GM12872 (cell line): ENCODE data around the gene FMNL1.

Experiments used
- TF ChIP-seq, protein P1 (sequence below): IDR thresholded peaks from 3 replicates; pipeline ENCODE4 v1.5.1; 2011; ENCODE audit warnings: low read depth, mild to moderate bottlenecking, low read length, moderate library complexity; ENCODE audit not compliant: insufficient read depth

The FMNL1 gene

DNA sequence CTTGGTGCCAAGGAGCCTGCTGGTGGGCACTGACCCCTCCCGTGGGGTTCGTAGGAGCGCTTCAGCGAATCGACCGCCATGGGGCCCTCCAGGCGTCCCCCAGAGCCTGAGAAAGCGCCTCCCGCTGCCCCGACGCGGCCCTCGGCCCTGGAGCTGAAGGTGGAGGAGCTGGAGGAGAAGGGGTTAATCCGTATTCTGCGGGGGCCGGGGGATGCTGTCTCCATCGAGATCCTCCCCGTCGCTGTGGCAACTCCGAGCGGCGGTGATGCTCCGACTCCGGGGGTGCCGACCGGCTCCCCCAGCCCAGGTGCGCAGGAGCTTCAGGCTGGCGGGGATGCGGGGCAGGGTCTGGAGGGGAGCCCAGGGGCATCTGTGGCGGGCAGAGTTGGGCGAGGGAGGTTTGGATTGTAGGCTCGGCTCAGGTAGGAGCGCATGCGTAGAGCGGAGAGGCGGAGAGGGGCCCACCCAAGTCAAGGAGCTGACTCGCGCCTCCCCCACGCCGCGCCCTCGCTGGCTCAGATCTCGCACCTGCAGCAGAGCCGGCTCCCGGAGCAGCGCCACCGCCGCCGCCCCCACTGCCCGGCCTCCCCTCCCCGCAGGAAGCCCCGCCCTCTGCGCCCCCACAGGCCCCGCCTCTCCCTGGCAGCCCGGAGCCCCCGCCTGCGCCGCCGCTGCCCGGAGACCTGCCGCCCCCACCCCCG, 19.8 kb downstream of the FMNL1 start:
- TF ChIP-seq, protein P1, sequence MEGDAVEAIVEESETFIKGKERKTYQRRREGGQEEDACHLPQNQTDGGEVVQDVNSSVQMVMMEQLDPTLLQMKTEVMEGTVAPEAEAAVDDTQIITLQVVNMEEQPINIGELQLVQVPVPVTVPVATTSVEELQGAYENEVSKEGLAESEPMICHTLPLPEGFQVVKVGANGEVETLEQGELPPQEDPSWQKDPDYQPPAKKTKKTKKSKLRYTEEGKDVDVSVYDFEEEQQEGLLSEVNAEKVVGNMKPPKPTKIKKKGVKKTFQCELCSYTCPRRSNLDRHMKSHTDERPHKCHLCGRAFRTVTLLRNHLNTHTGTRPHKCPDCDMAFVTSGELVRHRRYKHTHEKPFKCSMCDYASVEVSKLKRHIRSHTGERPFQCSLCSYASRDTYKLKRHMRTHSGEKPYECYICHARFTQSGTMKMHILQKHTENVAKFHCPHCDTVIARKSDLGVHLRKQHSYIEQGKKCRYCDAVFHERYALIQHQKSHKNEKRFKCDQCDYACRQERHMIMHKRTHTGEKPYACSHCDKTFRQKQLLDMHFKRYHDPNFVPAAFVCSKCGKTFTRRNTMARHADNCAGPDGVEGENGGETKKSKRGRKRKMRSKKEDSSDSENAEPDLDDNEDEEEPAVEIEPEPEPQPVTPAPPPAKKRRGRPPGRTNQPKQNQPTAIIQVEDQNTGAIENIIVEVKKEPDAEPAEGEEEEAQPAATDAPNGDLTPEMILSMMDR, result no peak

DNA sequence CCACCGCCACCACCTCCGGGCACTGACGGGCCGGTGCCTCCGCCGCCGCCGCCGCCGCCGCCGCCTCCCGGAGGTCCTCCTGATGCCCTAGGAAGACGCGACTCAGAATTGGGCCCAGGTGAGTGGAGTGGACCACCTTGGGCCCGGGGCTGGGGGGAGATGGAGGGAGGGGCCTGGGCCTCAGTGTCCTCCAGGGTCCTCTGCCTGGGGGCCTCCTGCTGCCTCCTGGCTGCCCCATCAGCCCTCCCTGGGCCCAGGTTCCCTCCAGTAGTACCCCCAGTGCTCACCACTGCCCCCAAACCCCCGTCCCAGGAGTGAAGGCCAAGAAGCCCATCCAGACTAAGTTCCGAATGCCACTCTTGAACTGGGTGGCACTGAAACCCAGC, 20.3 kb downstream of the FMNL1 start:
- TF ChIP-seq, protein P1, result no peak

DNA sequence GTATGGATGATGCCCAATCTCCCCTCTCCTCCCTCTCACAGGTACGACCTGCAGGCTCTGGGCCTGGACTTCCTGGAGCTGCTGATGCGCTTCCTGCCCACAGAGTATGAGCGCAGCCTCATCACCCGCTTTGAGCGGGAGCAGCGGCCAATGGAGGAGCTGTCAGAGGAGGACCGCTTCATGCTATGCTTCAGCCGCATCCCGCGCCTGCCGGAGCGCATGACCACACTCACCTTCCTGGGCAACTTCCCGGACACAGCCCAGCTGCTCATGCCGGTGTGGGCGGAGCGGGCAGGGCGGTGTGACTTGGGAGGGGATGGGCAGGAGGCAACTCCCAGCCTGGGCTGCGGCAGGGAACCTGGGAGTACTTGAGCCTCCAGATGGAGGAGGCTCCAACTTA, 22.1 kb downstream of the FMNL1 start:
- TF ChIP-seq, protein P1, result no peak

DNA sequence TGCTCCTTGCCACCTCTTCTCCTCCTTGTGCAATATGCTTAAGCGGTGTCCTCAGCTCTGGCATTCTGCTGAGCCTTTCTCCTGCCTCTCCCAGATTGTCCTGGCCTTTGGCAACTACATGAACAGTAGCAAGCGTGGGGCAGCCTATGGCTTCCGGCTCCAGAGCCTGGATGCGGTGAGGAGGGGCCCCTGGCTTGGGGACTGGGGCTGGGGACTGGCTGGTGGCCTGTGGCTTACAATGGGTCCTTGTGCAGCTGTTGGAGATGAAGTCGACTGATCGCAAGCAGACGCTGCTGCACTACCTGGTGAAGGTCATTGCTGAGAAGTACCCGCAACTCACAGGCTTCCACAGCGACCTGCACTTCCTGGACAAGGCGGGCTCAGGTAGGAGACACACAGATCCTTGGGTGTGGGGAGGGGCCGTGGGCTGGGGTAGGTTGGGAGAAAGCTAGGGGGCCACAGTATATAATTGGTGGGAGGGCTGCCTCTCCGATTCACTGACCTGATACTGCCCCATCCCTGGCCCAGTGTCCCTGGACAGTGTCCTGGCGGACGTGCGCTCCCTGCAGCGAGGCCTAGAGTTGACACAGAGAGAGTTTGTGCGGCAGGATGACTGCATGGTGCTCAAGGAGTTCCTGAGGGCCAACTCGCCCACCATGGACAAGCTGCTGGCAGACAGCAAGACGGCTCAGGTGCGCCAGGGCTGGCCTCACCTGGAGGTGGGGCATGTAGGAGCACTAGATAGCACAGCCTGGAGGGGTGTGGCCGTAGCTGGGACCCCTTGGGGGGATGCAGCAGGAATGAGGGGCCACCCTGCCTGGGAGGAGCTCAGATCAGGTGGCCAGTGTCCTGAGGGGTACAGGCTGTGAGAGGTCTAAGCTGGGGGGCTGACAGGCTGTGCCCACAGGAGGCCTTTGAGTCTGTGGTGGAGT, 23.3 kb downstream of the FMNL1 start:
- TF ChIP-seq, protein P1, result no peak

DNA sequence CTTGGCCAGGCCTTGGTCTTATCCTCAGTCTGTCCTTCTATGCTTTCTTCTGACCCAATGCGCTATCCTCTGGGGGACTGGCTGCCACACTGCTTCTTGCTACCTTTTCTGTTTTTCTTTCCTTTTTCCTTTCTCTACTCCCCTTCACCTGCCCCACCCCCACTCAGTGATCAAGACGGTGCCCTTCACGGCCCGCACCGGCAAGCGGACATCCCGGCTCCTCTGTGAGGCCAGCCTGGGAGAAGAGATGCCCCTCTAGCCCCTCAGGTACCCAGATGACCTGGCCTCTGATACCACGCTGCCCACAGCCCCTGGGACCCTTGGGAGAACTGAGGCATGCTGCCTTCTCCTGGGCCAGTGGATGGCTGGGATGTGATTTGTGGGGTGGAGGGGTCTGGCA, 24.7 kb downstream of the FMNL1 start:
- TF ChIP-seq, protein P1, result no peak

DNA sequence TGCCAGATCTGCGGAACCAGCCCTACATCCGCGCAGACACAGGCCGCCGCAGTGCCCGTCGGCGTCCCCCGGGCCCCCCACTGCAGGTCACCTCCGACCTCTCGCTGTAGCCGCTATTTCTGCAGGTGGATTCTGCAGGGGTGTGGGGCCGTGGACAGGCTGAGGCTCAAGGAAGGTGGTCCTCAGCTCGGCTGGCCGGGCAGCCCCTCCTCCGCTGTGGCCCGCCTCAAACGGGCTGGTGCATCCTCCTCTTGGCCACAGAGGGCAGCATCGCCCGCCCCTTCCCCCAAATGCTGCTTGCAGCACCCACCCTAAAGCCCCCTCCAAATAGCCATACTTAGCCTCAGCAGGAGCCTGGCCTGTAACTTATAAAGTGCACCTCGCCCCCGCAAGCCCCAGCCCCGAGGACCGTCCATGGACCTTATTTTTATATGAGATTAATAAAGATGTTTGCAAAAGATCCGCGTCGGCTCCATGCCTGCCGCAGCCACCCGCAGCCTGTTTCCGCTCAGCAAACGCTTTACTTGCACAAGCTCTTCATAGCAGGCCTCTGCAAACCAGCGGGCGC, 25.3 kb downstream of the FMNL1 start:
- TF ChIP-seq, protein P1, result peak; percentile 61

DNA sequence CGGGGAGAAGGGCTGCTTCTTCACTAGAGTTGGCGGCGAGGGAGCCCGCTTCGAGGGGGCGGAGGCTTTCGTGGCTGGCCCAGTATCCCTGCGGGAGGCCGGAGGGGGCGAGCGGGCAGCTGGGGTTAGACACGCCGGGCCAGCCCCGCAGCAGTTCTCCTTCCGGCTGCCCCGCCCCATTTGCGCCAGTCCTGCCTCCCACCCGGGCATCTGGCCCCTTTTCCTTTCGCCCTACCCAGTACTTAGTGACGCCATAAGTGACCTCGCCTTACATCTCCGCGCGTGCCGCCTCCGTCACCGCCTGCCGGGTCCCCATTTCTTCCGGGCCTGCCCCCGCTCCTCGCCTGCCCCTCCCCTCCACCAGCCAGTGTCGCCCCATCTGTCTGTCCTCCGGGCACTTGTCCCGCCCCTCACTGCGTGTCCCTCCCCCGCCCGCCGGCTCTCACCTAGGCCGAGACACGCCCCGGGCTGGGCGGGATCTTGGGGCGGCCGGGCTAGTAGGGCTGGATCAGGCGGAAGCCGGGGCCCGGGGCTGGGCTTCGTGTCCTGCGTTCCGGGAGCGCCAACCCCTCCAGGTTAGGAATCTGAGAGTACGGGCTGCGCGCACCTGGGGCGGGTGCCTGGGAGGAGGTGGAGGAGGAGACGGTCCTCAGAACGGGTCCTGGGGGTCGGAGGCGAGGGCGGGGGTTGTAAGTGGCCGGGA, 25.9 kb downstream of the FMNL1 start:
- TF ChIP-seq, protein P1, result no peak
